ENCODE data around the gene KAT14.

DNA sequence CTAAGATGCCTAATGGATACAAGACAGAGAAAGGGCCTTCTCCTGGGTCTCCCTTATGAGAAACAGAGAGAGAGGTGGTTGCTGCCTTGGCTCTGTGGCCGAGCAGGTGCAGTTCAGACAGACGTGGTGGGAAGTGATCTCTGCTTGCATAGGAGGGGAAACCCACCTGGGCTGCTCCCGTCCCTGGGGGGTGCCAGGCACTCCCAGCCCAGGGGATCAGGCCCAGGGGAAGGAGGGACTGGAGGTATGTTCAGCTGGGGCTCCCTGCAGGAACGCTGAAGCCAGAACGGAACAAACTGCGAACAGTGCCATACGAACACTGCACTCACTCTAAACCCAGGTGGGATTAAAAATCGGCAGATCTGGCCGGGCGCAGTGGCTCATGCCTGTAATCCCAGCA, 44.3 kb upstream of the KAT14 start:
- no peak for TF ChIP-seq POLR2A (IDR thresholded peaks at IDR 0.05)
- TF ChIP-seq, protein P1, sequence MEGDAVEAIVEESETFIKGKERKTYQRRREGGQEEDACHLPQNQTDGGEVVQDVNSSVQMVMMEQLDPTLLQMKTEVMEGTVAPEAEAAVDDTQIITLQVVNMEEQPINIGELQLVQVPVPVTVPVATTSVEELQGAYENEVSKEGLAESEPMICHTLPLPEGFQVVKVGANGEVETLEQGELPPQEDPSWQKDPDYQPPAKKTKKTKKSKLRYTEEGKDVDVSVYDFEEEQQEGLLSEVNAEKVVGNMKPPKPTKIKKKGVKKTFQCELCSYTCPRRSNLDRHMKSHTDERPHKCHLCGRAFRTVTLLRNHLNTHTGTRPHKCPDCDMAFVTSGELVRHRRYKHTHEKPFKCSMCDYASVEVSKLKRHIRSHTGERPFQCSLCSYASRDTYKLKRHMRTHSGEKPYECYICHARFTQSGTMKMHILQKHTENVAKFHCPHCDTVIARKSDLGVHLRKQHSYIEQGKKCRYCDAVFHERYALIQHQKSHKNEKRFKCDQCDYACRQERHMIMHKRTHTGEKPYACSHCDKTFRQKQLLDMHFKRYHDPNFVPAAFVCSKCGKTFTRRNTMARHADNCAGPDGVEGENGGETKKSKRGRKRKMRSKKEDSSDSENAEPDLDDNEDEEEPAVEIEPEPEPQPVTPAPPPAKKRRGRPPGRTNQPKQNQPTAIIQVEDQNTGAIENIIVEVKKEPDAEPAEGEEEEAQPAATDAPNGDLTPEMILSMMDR (IDR thresholded peaks at IDR 0.05) = no peak

Data from adrenal gland (tissue), 5 donors.